Mesendoderm (in vitro differentiated cells): ENCODE measurements around the gene DNAH3.
"Not testable (repeated sequence)": the region's sequence is repeated elsewhere in the genome, so short reads cannot be mapped to it uniquely, and the experiment has no call there.

Experiments used
- DNase-seq: peaks from one replicate; pipeline ENCODE4 v3.0.0; 2013
- H2AK5ac ChIP-seq: 2 replicates; pipeline ENCODE4 v1.6.1; 2013; ENCODE audit warnings: low read length, inconsistent platforms
- H2BK120ac ChIP-seq: 2 replicates; pipeline ENCODE4 v1.6.1; 2013; ENCODE audit warnings: low read depth, mild to moderate bottlenecking, low read length, moderate library complexity, mixed read lengths
- H2BK15ac ChIP-seq: replicated peaks from 2 replicates; pipeline ENCODE4 v1.6.1; 2013; ENCODE audit warnings: low read depth, mild to moderate bottlenecking, moderate library complexity
- H2BK5ac ChIP-seq: 2 replicates; pipeline ENCODE4 v1.6.1; 2013; ENCODE audit warnings: low read length, inconsistent platforms
- H3K18ac ChIP-seq: 2 replicates; pipeline ENCODE4 v1.6.1; 2013; ENCODE audit warnings: mild to moderate bottlenecking, low read length, mixed read lengths
- H3K23ac ChIP-seq: one replicate; pipeline ENCODE4 v1.6.1; 2013; ENCODE audit warnings: low read length
- H3K27ac ChIP-seq: 2 replicates; pipeline ENCODE4 v1.5.1; 2013; ENCODE audit warnings: low read depth, mild to moderate bottlenecking, inconsistent platforms, low read length, moderate library complexity
- H3K27me3 ChIP-seq: 2 replicates; pipeline ENCODE4 v1.6.1; 2013; ENCODE audit warnings: low read length, control low read depth, mild to moderate bottlenecking, inconsistent platforms; ENCODE audit not compliant: insufficient read depth, poor library complexity
- H3K36me3 ChIP-seq: 2 replicates; pipeline ENCODE4 v1.6.1; 2013; ENCODE audit warnings: low read length, inconsistent platforms; ENCODE audit not compliant: control insufficient read depth, insufficient read depth
- H3K4ac ChIP-seq: one replicate; pipeline ENCODE4 v1.6.1; 2013; ENCODE audit warnings: low read depth, mild to moderate bottlenecking, low read length, moderate library complexity
- H3K4me1 ChIP-seq: 2 replicates; pipeline ENCODE4 v1.6.1; 2013; ENCODE audit warnings: low read depth, low read length, inconsistent platforms; ENCODE audit not compliant: control insufficient read depth
- H3K4me2 ChIP-seq: 2 replicates; pipeline ENCODE4 v1.6.1; 2013; ENCODE audit warnings: low read length
- H3K4me3 ChIP-seq: 2 replicates; pipeline ENCODE4 v1.5.1; 2013; ENCODE audit warnings: mild to moderate bottlenecking, low read length
- H3K56ac ChIP-seq: one replicate; pipeline ENCODE4 v1.6.1; 2013; ENCODE audit warnings: low read length
- H3K79me1 ChIP-seq: 2 replicates; pipeline ENCODE4 v1.6.1; 2013; ENCODE audit warnings: low read length, inconsistent platforms
- H3K79me2 ChIP-seq: 2 replicates; pipeline ENCODE4 v1.6.1; 2013; ENCODE audit warnings: mild to moderate bottlenecking, low read length; ENCODE audit not compliant: control insufficient read depth, insufficient read depth
- H3K9ac ChIP-seq: 2 replicates; pipeline ENCODE4 v1.6.1; 2013; ENCODE audit warnings: low read length, inconsistent platforms
- H4K5ac ChIP-seq: one replicate; pipeline ENCODE4 v1.6.1; 2013; ENCODE audit warnings: low read length
- H4K8ac ChIP-seq: one replicate; pipeline ENCODE4 v1.6.1; 2013; ENCODE audit warnings: low read depth, mild to moderate bottlenecking, control low read depth, low read length, moderate library complexity
- WGBS: extraction: QIAGEN DNeasy Blood & Tissue Kit; methylation state at CpG from one replicate; pipeline ENCODE4 v1.1.7; 2013; ENCODE audit warnings: low lambda C conversion rate, missing lambda C conversion rate; ENCODE audit not compliant: insufficient coverage; ENCODE audit errors: extremely low coverage; 5-methylcytosine and 5-hydroxymethylcytosine counted together

Gene DNAH3

GRCh38 chr16:21005008-21005407 lies 145.6 kb downstream of the DNAH3 start:
- H3K4me3 ChIP-seq = no peak overlapping the region
- no peak overlapping the region for H4K8ac ChIP-seq
- H3K4me2 ChIP-seq = no peak overlapping the region
- no peak overlapping the region for H3K4ac ChIP-seq
- H3K79me1 ChIP-seq = no peaks in the 10 kb centered on the region
- H3K27ac ChIP-seq = no peak overlapping the region
- H3K27me3 ChIP-seq = no peaks in the 10 kb centered on the region
- no CpG with 5 or more reads among the region's 1 CpG for WGBS
- no peak overlapping the region for H2BK5ac ChIP-seq
- DNase-seq = no peak
- no peaks in the 10 kb centered on the region for H3K79me2 ChIP-seq
- H3K23ac ChIP-seq = no peak overlapping the region
- no peaks in the 10 kb centered on the region for H3K36me3 ChIP-seq
- H2AK5ac ChIP-seq = no peak overlapping the region
- H2BK120ac ChIP-seq = no peak overlapping the region
- H3K18ac ChIP-seq = no peak overlapping the region
- H3K9ac ChIP-seq = no peak overlapping the region
- no peaks in the 10 kb centered on the region for H3K4me1 ChIP-seq
- H4K5ac ChIP-seq = no peak overlapping the region
- H3K56ac ChIP-seq = no peak overlapping the region
- H2BK15ac ChIP-seq = no peak overlapping the region

- Histone ChIP-seq H3K36me3 (no peaks in the 10 kb centered on the region), H3K4me3 (no peak overlapping the region), H3K56ac (no peak overlapping the region), H3K4me2 (no peak overlapping the region), H3K9ac (no peak overlapping the region), H3K27ac (no peak overlapping the region), H3K4me1 (no peaks in the 10 kb centered on the region), H3K4ac (no peak overlapping the region), H4K8ac (no peak overlapping the region), H3K18ac (no peak overlapping the region), H4K5ac (no peak overlapping the region), H2BK120ac (no peak overlapping the region), H2BK15ac (no peak overlapping the region), H3K79me2 (no peaks in the 10 kb centered on the region), H3K23ac (no peak overlapping the region), H3K79me1 (no peaks in the 10 kb centered on the region), H2AK5ac (no peak overlapping the region), H3K27me3 (no peaks in the 10 kb centered on the region), H2BK5ac (no peak overlapping the region)
- WGBS = no CpG with 5 or more reads among the region's 3 CpGs
- peak; percentile 49 for DNase-seq
Measured at GRCh38 chr16:21001262-21001661, 149.4 kb downstream of the DNAH3 start.

- no peak overlapping the region for H3K4me3 ChIP-seq
- H2BK15ac ChIP-seq = no peak overlapping the region
- WGBS = no CpG with 5 or more reads among the region's 5 CpGs
Measured at GRCh38 chr16:20997147-20997546, 153.5 kb downstream of the DNAH3 start.

GRCh38 chr16:20995711-20996110 lies 154.9 kb downstream of the DNAH3 start:
- DNase-seq = no peak
- no peak overlapping the region for H4K5ac ChIP-seq
- H3K56ac ChIP-seq = no peak overlapping the region
- no peaks in the 10 kb centered on the region for H3K79me1 ChIP-seq
- H3K9ac ChIP-seq = no peak overlapping the region
- no peak overlapping the region for H2BK120ac ChIP-seq
- no peaks in the 10 kb centered on the region for H3K36me3 ChIP-seq
- no peak overlapping the region for H3K18ac ChIP-seq
- no peaks in the 10 kb centered on the region for H3K4me1 ChIP-seq
- H3K4me3 ChIP-seq = no peak overlapping the region
- H2BK15ac ChIP-seq = no peak overlapping the region
- no peak overlapping the region for H2BK5ac ChIP-seq
- H3K79me2 ChIP-seq = no peaks in the 10 kb centered on the region
- no peak overlapping the region for H3K27ac ChIP-seq
- no peak overlapping the region for H3K23ac ChIP-seq
- no peaks in the 10 kb centered on the region for H3K27me3 ChIP-seq
- H4K8ac ChIP-seq = no peak overlapping the region
- no peak overlapping the region for H2AK5ac ChIP-seq
- no peak overlapping the region for H3K4ac ChIP-seq
- H3K4me2 ChIP-seq = no peak overlapping the region
- no CpG with 5 or more reads among the region's 4 CpGs for WGBS

More at GRCh38 chr16:20997147-20997546, 153.5 kb downstream of the DNAH3 start:
- H3K18ac ChIP-seq = no peak overlapping the region
- no peaks in the 10 kb centered on the region for H3K36me3 ChIP-seq
- DNase-seq = no peak
- no peak overlapping the region for H3K23ac ChIP-seq
- no peak overlapping the region for H3K4me2 ChIP-seq
- H3K27ac ChIP-seq = no peak overlapping the region
- H2AK5ac ChIP-seq = no peak overlapping the region
- H2BK120ac ChIP-seq = no peak overlapping the region
- H2BK5ac ChIP-seq = no peak overlapping the region
- H3K9ac ChIP-seq = no peak overlapping the region
- no peaks in the 10 kb centered on the region for H3K4me1 ChIP-seq
- no peak overlapping the region for H3K56ac ChIP-seq
- H4K8ac ChIP-seq = no peak overlapping the region
- H3K79me2 ChIP-seq = no peaks in the 10 kb centered on the region
- no peaks in the 10 kb centered on the region for H3K27me3 ChIP-seq
- H3K79me1 ChIP-seq = no peaks in the 10 kb centered on the region
- H3K4ac ChIP-seq = no peak overlapping the region
- no peak overlapping the region for H4K5ac ChIP-seq

- not testable (repeated sequence) for H2BK120ac ChIP-seq, H4K5ac ChIP-seq, DNase-seq, H2BK5ac ChIP-seq, H3K79me2 ChIP-seq, H3K4me3 ChIP-seq, H4K8ac ChIP-seq, H3K4ac ChIP-seq, H3K27ac ChIP-seq, H3K36me3 ChIP-seq, H3K79me1 ChIP-seq, H2BK15ac ChIP-seq, H3K27me3 ChIP-seq, H3K18ac ChIP-seq, H3K23ac ChIP-seq, H3K56ac ChIP-seq, H3K4me1 ChIP-seq, H2AK5ac ChIP-seq, H3K9ac ChIP-seq, H3K4me2 ChIP-seq
- no CpG with 5 or more reads among the region's 38 CpGs for WGBS
Measured at GRCh38 chr16:20989496-20990070, 161.1 kb downstream of the DNAH3 start.

- no CpG with 5 or more reads among the region's 5 CpGs for WGBS
Measured at GRCh38 chr16:20987049-20987448, 163.6 kb downstream of the DNAH3 start.

More at GRCh38 chr16:20987049-20987448, 163.6 kb downstream of the DNAH3 start:
- Histone ChIP-seq H2BK120ac (no peak overlapping the region), H2BK15ac (no peak overlapping the region), H3K56ac (no peak overlapping the region), H3K18ac (no peak overlapping the region), H3K4me2 (no peak overlapping the region), H4K5ac (no peak overlapping the region), H3K79me2 (no peaks in the 10 kb centered on the region), H3K79me1 (no peaks in the 10 kb centered on the region), H3K23ac (no peak overlapping the region), H3K9ac (no peak overlapping the region), H2AK5ac (no peak overlapping the region), H3K27me3 (no peaks in the 10 kb centered on the region), H3K4me1 (no peaks in the 10 kb centered on the region), H3K27ac (no peak overlapping the region), H2BK5ac (no peak overlapping the region), H3K36me3 (no peaks in the 10 kb centered on the region), H4K8ac (no peak overlapping the region), H3K4me3 (no peak overlapping the region), H3K4ac (no peak overlapping the region)
- no peak for DNase-seq
